Nephron (organoid): ENCODE data around the gene PILRB.
"Not testable (repeated sequence)": the region's sequence is repeated elsewhere in the genome, so short reads cannot be mapped to it uniquely, and the experiment has no call there.

Experiments used
- H3K27ac Mint-ChIP-seq, 3 experiments: 2 replicates each; pipeline ENCODE4 v1.8.0; 2020; ENCODE audit warnings: mixed read lengths in 3 of 3, mild to moderate bottlenecking in 2 of 3, moderate library complexity in 1 of 3
- H3K27me3 Mint-ChIP-seq: 2 replicates; pipeline ENCODE4 v1.8.0; 2021; ENCODE audit warnings: low read depth, mild to moderate bottlenecking, moderate library complexity, mixed read lengths
- H3K36me3 Mint-ChIP-seq: 2 replicates; pipeline ENCODE4 v1.8.0; 2020; ENCODE audit warnings: low read depth, mixed read lengths
- H3K4me1 Mint-ChIP-seq: 2 replicates; pipeline ENCODE4 v1.8.0; 2020; ENCODE audit warnings: mixed read lengths
- H3K4me3 Mint-ChIP-seq, 3 experiments: 2 replicates each; pipeline ENCODE4 v1.8.0; 2020; ENCODE audit warnings: mild to moderate bottlenecking in 3 of 3, mixed read lengths in 3 of 3, moderate library complexity in 2 of 3
- H3K9me3 Mint-ChIP-seq: 2 replicates; pipeline ENCODE4 v1.8.0; 2020; ENCODE audit warnings: mixed read lengths
- TF ChIP-seq, protein P1 (sequence below), 3 experiments: fragments of 200-600 bp; sonication (generic); IDR thresholded peaks; one replicate each; pipeline ENCODE4 v1.5.0; 2021; ENCODE audit warnings: antibody characterized with exemption in 3 of 3; ENCODE audit not compliant: unreplicated experiment in 3 of 3

PILRB gene

DNA sequence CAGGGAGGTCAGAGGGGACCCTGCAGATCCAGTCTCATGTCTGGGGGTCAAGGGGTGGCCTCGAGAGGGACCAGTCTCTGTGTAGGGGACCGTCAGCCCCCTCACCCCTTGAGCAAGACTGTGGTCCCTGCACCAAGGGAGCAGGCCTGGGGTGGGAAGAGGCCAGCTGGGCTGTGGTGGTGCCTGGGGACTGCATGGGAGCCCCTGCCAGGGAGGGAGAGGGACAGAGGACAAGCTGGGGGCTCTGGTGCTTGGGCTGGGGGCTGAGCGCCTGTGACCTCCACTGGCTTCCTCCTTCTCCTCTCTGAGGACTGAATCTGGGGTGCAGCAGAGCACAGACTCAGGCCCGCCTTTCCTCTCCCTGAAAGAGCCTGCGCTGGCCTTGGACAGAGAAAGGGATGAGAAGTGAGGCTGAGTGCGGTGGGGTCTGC lies 771 bp upstream of the PILRB start:
- Mint-ChIP-seq H3K36me3 (peaks cover 47% of the 10 kb centered on the region), H3K27me3 (no peaks in the 10 kb centered on the region), H3K4me3 (no peak overlapping the region), H3K4me1 (no peaks in the 10 kb centered on the region), H3K27ac (no peak overlapping the region), H3K9me3 (no peaks in the 10 kb centered on the region)
- TF ChIP-seq, protein P1, sequence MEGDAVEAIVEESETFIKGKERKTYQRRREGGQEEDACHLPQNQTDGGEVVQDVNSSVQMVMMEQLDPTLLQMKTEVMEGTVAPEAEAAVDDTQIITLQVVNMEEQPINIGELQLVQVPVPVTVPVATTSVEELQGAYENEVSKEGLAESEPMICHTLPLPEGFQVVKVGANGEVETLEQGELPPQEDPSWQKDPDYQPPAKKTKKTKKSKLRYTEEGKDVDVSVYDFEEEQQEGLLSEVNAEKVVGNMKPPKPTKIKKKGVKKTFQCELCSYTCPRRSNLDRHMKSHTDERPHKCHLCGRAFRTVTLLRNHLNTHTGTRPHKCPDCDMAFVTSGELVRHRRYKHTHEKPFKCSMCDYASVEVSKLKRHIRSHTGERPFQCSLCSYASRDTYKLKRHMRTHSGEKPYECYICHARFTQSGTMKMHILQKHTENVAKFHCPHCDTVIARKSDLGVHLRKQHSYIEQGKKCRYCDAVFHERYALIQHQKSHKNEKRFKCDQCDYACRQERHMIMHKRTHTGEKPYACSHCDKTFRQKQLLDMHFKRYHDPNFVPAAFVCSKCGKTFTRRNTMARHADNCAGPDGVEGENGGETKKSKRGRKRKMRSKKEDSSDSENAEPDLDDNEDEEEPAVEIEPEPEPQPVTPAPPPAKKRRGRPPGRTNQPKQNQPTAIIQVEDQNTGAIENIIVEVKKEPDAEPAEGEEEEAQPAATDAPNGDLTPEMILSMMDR (IDR thresholded peaks at IDR 0.05; ENCODE audit: unreplicated experiment in 3 of 3) = no peak

DNA sequence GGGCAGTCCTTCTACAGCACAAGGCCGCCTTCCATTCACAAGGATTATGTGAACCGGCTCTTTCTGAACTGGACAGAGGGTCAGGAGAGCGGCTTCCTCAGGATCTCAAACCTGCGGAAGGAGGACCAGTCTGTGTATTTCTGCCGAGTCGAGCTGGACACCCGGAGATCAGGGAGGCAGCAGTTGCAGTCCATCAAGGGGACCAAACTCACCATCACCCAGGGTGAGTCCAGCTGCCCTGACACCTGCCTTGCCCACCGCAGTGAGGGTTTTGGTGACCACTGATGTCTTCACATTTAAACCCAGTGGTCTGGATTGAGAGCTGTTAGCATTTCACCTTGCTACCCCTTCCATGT lies 918 bp downstream of the PILRB start:
- H3K4me3 Mint-ChIP-seq = no peak overlapping the region
- no peaks in the 10 kb centered on the region for H3K4me1 Mint-ChIP-seq
- no peaks in the 10 kb centered on the region for H3K9me3 Mint-ChIP-seq
- no peaks in the 10 kb centered on the region for H3K27me3 Mint-ChIP-seq
- peaks cover 63% of the 10 kb centered on the region for H3K36me3 Mint-ChIP-seq
- TF ChIP-seq, protein P1 (IDR thresholded peaks at IDR 0.05; ENCODE audit: unreplicated experiment in 3 of 3) = no peak
- no peak overlapping the region for H3K27ac Mint-ChIP-seq

DNA sequence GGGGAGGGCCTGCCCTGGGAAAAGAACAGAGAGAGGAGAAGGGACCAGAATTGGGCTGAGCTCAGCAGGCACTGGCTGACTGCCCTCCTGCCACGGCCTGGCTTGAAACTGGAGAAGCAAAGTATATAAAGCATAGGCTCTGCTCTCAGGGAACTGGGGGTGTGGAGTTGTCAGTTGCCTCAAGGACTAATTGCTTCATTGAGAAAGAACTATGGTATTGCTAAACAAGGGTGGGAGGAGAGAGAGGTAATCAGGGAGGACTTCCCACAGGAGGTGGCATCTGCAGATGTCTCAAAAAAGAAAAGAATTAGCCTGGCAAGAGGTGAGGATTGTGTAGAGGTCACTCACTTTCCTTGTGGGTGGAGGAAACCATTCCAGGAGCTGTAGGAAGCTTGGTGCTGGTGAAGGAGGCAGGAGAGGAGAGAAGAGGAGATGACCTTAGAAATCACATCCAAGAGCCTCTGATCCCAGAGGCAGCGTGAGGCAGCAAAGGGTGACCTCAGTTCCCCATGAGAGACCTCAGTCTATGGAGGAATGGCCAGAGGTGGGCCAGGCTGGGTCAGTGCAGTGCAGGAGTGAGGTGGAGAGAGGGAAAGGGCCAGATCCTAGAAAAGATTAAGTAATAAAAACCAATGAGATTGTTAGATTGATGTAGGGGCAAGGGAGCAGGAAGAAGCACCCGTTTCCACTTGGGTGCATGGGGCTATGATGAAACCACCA lies 2.4 kb downstream of the PILRB start:
- Mint-ChIP-seq H3K9me3 (no peaks in the 10 kb centered on the region), H3K27ac (no peak overlapping the region), H3K4me1 (no peaks in the 10 kb centered on the region), H3K36me3 (peaks cover 70% of the 10 kb centered on the region), H3K4me3 (no peak overlapping the region), H3K27me3 (no peaks in the 10 kb centered on the region)
- TF ChIP-seq, protein P1 (IDR thresholded peaks at IDR 0.05; ENCODE audit: unreplicated experiment in 3 of 3) = no peak

DNA sequence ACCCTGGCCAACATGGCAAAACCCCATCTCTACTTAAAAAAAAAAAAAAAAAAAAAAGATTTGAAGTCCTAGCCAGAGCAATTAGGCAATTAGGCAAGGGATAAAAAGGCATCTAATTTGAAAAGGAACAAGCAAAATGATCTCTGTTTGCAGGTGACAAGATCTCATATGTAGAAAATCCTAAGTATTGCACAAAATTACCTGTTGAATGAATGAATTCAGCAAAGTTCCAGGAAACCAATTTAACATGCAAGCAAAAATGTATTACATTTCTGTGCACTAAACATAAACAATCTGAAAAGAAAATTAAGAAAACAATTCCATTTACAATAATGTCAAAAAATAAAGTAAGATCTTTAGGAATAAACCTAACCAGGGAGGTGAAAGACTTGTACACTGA lies 5.2 kb downstream of the PILRB start:
- TF ChIP-seq, protein P1 (IDR thresholded peaks at IDR 0.05; ENCODE audit: unreplicated experiment in 3 of 3) = no peak
- no peak overlapping the region for H3K27ac Mint-ChIP-seq
- peaks cover 75% of the 10 kb centered on the region for H3K36me3 Mint-ChIP-seq

DNA sequence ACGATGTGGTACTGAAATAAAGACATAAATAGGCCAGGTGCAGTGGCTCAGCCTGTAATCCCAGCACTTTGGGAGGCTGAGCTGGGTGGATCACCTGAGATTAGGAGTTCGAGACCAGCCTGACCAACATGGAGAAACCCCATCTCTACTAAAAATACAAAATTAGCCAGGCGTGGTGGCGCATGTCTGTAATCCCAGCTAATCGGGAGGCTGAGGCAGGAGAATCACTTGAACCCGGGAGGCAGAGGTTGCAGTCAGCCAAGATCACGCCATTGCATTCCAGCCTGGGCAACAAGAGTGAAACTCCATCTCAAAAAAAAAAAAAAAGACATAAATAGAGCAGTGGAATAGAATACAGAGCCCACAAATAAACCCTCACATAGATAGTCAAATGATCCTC lies 5.9 kb downstream of the PILRB start:
- not testable (repeated sequence) for H3K27me3 Mint-ChIP-seq, H3K27ac Mint-ChIP-seq, H3K9me3 Mint-ChIP-seq, H3K4me3 Mint-ChIP-seq, H3K4me1 Mint-ChIP-seq
- H3K36me3 Mint-ChIP-seq = peaks cover 70% of the 10 kb centered on the region

More for the DNA sequence above, 5.2 kb downstream of the PILRB start:
- H3K9me3 Mint-ChIP-seq = no peaks in the 10 kb centered on the region
- H3K4me1 Mint-ChIP-seq = no peaks in the 10 kb centered on the region
- no peak overlapping the region for H3K4me3 Mint-ChIP-seq
- no peaks in the 10 kb centered on the region for H3K27me3 Mint-ChIP-seq

DNA sequence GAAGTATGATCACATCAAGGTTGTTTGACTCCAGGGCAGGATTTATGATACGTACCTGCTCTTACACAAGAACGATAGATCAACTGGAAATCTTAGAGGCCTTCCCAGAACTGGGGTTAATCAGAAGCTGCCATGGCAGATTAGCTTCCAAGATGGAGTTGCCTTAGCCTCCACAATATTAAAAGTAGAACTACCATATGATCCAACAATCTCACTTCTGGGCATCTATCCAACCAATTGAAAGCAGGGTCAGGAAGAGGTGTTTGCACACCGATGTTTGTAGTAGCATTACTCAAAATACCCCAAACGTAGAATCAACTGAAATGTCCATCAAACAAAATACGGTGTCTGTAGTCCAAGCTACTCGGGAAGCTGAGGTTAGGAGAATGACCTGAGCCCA lies 6.6 kb downstream of the PILRB start:
- Mint-ChIP-seq H3K4me3 (no peak overlapping the region), H3K36me3 (peaks cover 65% of the 10 kb centered on the region), H3K9me3 (no peaks in the 10 kb centered on the region), H3K4me1 (no peaks in the 10 kb centered on the region), H3K27ac (no peak overlapping the region), H3K27me3 (no peaks in the 10 kb centered on the region)
- TF ChIP-seq, protein P1 (IDR thresholded peaks at IDR 0.05; ENCODE audit: unreplicated experiment in 3 of 3) = no peak

DNA sequence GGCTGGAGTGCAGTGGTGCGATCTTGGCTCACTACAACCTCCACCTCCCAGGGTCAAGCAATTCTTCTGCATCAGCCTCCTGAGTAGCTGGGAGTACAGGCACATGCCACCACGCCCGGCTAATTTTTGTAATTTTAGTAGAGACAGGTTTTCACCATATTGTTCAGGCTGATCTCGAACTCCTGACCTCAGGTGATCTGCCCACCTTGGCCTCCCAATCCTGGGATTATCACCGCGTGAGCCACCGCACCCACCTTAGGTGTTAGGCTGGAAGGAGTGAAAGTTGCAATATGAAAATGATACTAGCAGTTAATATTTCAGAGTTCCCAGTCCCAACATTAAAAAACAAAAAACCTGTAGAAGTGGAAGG lies 8.1 kb downstream of the PILRB start:
- peaks cover 53% of the 10 kb centered on the region for H3K36me3 Mint-ChIP-seq
- H3K27ac Mint-ChIP-seq, H3K4me3 Mint-ChIP-seq, H3K4me1 Mint-ChIP-seq, H3K27me3 Mint-ChIP-seq, H3K9me3 Mint-ChIP-seq: not testable (repeated sequence)
